GM12878 (cell line): ENCODE results near the gene SPP2. TPM values are rescaled to one million over a fixed set of nuclear protein-coding genes. Genes with fewer than 3 reads are reported as not detected.

Experiments
- ATAC-seq: fragments of 200-7000 bp; cut with Tn5 transposase; 3 replicates; pipeline ENCODE4 v1.9.1; 2020; ENCODE audit warnings: mild to moderate bottlenecking, moderate library complexity
- BruUV-seq: library from RNA; stranded (reverse); fragments of 400-500 nt; replicated peaks from 2 replicates; lab custom pipeline; 2021; lab: Mats Ljungman, UMichigan
- CTCF ChIA-PET: fragments of 300-600 bp; sonication (Branson Sonifier 250); formaldehyde crosslinking; extraction: SDS; loops from one replicate; lab custom pipeline; 2021; ENCODE audit warnings: inconsistent platforms; lab: Yijun Ruan, JAX
- POLR2A ChIA-PET: fragments of 350-600 bp; formaldehyde crosslinking; extraction: SDS; loops from one replicate; lab custom pipeline; 2021; ENCODE audit warnings: inconsistent platforms; lab: Charles Lee
- RAD21 ChIA-PET: fragments of 300-600 bp; sonication (Branson Sonifier 250); formaldehyde crosslinking; loops from one replicate; lab custom pipeline; 2023; ENCODE audit warnings: antibody characterized with exemption; ENCODE audit not compliant: unreplicated experiment; lab: Charles Lee
- SMC1A ChIA-PET: fragments of 300-600 bp; sonication (Branson Sonifier 250); formaldehyde crosslinking; loops from one replicate; lab custom pipeline; 2023; ENCODE audit not compliant: unreplicated experiment, uncharacterized antibody; lab: Charles Lee
- DNase-seq: peaks from one replicate; pipeline ENCODE4 v3.0.0-alpha.2; 2011; ENCODE audit warnings: low read depth, low spot score
- FAIRE-seq: peaks from 3 replicates; lab custom pipeline; 2011; peaks lifted over from hg19 to GRCh38; lab: Jason Lieb, UNC
- H2AFZ ChIP-seq: 2 replicates; pipeline ENCODE4 v1.6.0; 2011; ENCODE audit warnings: low read depth, low read length, control low read depth; ENCODE audit not compliant: control insufficient read depth
- H3K27ac ChIP-seq: 2 replicates; pipeline ENCODE4 v1.5.1; 2011; ENCODE audit warnings: control low read depth; ENCODE audit not compliant: control insufficient read depth, insufficient read depth
- H3K27me3 ChIP-seq, 2 experiments: replicated peaks in 1 of 2; 2 replicates each; pipeline versions ENCODE4 v1.6.0 to v1.6.1; 2011; ENCODE audit warnings: low read length in 1 of 2; ENCODE audit not compliant: control insufficient read depth in 2 of 2, insufficient read depth in 2 of 2
- H3K36me3 ChIP-seq, 2 experiments: 2 replicates each; pipeline ENCODE4 v1.5.1; 2011; ENCODE audit warnings: low read length in 1 of 2; ENCODE audit not compliant: control insufficient read depth in 2 of 2, insufficient read depth in 2 of 2
- H3K4me1 ChIP-seq: 2 replicates; pipeline ENCODE4 v1.6.1; 2011; ENCODE audit warnings: mild to moderate bottlenecking, low read length, moderate library complexity, mixed read lengths; ENCODE audit not compliant: control insufficient read depth, insufficient read depth
- H3K4me2 ChIP-seq: 2 replicates; pipeline ENCODE4 v1.6.0; 2011; ENCODE audit warnings: control low read depth; ENCODE audit not compliant: control insufficient read depth, insufficient read depth
- H3K4me3 ChIP-seq: fragments of 200-600 bp; sonication (generic); 2 replicates; pipeline ENCODE4 v1.5.1; 2016
- H3K79me2 ChIP-seq: 2 replicates; pipeline ENCODE4 v1.6.0; 2011; ENCODE audit warnings: low read length; ENCODE audit not compliant: control insufficient read depth, insufficient read depth
- H3K9ac ChIP-seq: 2 replicates; pipeline ENCODE4 v1.8.0; 2011; ENCODE audit warnings: low read length, control low read depth, mixed read lengths; ENCODE audit not compliant: control insufficient read depth, insufficient read depth
- H3K9me3 ChIP-seq: replicated peaks from 3 replicates; pipeline ENCODE4 v1.5.1; 2011; ENCODE audit warnings: mild to moderate bottlenecking, low read length; ENCODE audit not compliant: control insufficient read depth, insufficient read depth
- H4K20me1 ChIP-seq: 2 replicates; pipeline ENCODE4 v1.6.0; 2011; ENCODE audit not compliant: control insufficient read depth, insufficient read depth
- CHD4 ChIP-seq: fragments of 200-600 bp; sonication (generic); IDR thresholded peaks from 2 replicates; pipeline ENCODE4 v1.6.1; 2016; ENCODE audit warnings: mild to moderate bottlenecking
- HDAC6 ChIP-seq: fragments of 200-600 bp; sonication (generic); IDR thresholded peaks from one replicate; pipeline ENCODE4 v1.8.0; 2017; ENCODE audit warnings: antibody characterized with exemption; ENCODE audit not compliant: unreplicated experiment
- MTA2 ChIP-seq: fragments of 450-650 bp; IDR thresholded peaks from 2 replicates; pipeline ENCODE4 v1.6.1; 2016; ENCODE audit warnings: low read depth, mild to moderate bottlenecking, moderate library complexity
- NFIC ChIP-seq: IDR thresholded peaks from 2 replicates; pipeline ENCODE4 v1.6.1; 2012; ENCODE audit warnings: low read depth, mild to moderate bottlenecking, inconsistent platforms, low read length, moderate library complexity
- NFYA ChIP-seq: IDR thresholded peaks from 2 replicates; pipeline ENCODE4 v1.6.1; 2011; ENCODE audit warnings: low read depth, mild to moderate bottlenecking, low read length, improper control_type of control experiment, borderline replicate concordance
- NR2C2 ChIP-seq: IDR thresholded peaks from 2 replicates; pipeline ENCODE4 v1.6.1; 2011; ENCODE audit warnings: borderline replicate concordance, low read depth; ENCODE audit not compliant: control insufficient read depth, insufficient read length
- RBBP5 ChIP-seq: fragments of 200-600 bp; sonication (generic); conservative IDR thresholded peaks from 2 replicates; pipeline ENCODE4 v1.6.1; 2016
- STAT1 ChIP-seq: fragments of 450-650 bp; conservative IDR thresholded peaks from 2 replicates; pipeline ENCODE4 v1.6.1; 2014; ENCODE audit warnings: antibody characterized with exemption, mild to moderate bottlenecking
- SUPT20H ChIP-seq: IDR thresholded peaks from 2 replicates; pipeline ENCODE4 v1.6.1; 2011; ENCODE audit warnings: low read depth, mild to moderate bottlenecking, low read length, moderate library complexity, borderline replicate concordance; ENCODE audit not compliant: control insufficient read depth
- WGBS: methylation state at CpG from one replicate; pipeline ENCODE4 v1.1.6; 2016; ENCODE audit warnings: low lambda C conversion rate; ENCODE audit not compliant: insufficient replicate concordance, insufficient coverage; ENCODE audit errors: missing lambda C conversion rate; 5-methylcytosine and 5-hydroxymethylcytosine counted together
- in situ Hi-C: fragments of 300-500 bp; cut with MboI; formaldehyde crosslinking; loops from 9 replicates; pipeline ENCODE4 v1.14.3; 2018; ENCODE audit warnings: mixed read lengths
- intact Hi-C: fragments of 100-400 bp; cut with micrococcal nuclease; formaldehyde crosslinking; loops from one replicate; pipeline ENCODE4 v1.14.2; 2022; ENCODE audit not compliant: unreplicated experiment
- polyA plus RNA-seq, 11 experiments: library from polyadenylated mRNA; depleted of rRNA in 4 of 11; unstranded in 6 of 11; stranded (reverse) in 5 of 11; fragments of >200 nt; fragmentation: Nextera tagmentation in 4 of 11; fragmentation: Illumina TruSeq in 1 of 11; extraction: Ambion mirVana in 4 of 11; extraction: Trizol in 1 of 11; gene quantifications; 1 replicate in 1 of 11; 2 replicates in 10 of 11; pipeline versions ENCODE4 v1.2.1 to v1.2.3, GENCODE V29; 2011 to 2016; ENCODE audit warnings: inconsistent platforms in 2 of 11, missing spikeins in 2 of 11, low read depth in 1 of 11
- total RNA-seq, 4 experiments: library from RNA; depleted of rRNA in 3 of 4; stranded (reverse); fragments of >200 nt in 3 of 4; fragmentation: Illumina TruSeq in 1 of 4; extraction: Trizol in 1 of 4; gene quantifications; 2 replicates each; pipeline versions ENCODE4 v1.2.1 to v1.2.3, GENCODE V29; 2013 to 2021
- TF ChIP-seq, protein P1 (sequence below): fragments of 450-650 bp; formaldehyde crosslinking; IDR thresholded peaks from 2 replicates; pipeline ENCODE4 v1.4.0; 2020; ENCODE audit warnings: mild to moderate bottlenecking, moderate library complexity
- TF ChIP-seq, protein P2 (sequence below): IDR thresholded peaks from 2 replicates; pipeline ENCODE4 v1.6.1; 2011; ENCODE audit warnings: low read depth, low read length, improper control_type of control experiment, borderline replicate concordance
- TF ChIP-seq, protein P3 (sequence below), 3 experiments: IDR thresholded peaks in 2 of 3; conservative IDR thresholded peaks in 1 of 3; 2 replicates each; pipeline ENCODE4 v1.5.1; 2011; ENCODE audit warnings: low read depth in 3 of 3, low read length in 3 of 3, mild to moderate bottlenecking in 3 of 3, control low read depth in 2 of 3, moderate library complexity in 2 of 3, inconsistent platforms in 1 of 3, mixed read lengths in 1 of 3; ENCODE audit not compliant: control insufficient read depth in 2 of 3, insufficient read depth in 1 of 3; ENCODE audit errors: extremely low read depth in 1 of 3
- TF ChIP-seq, protein P4 (sequence below): IDR thresholded peaks from 2 replicates; pipeline ENCODE4 v1.6.1; 2011; ENCODE audit warnings: low read depth, mild to moderate bottlenecking, low read length, moderate library complexity, borderline replicate concordance; ENCODE audit errors: extremely low read depth

Gene SPP2
- total and polyA plus RNA-seq, 10 of the 15 experiments (the other 5 are each of a cell fraction or from before 2014, with no cell fraction given): not detected

- no peak for TF ChIP-seq MTA2
Measured at GRCh38 chr2:234111523-234111922, 61.0 kb downstream of the SPP2 start (continued).

DNA sequence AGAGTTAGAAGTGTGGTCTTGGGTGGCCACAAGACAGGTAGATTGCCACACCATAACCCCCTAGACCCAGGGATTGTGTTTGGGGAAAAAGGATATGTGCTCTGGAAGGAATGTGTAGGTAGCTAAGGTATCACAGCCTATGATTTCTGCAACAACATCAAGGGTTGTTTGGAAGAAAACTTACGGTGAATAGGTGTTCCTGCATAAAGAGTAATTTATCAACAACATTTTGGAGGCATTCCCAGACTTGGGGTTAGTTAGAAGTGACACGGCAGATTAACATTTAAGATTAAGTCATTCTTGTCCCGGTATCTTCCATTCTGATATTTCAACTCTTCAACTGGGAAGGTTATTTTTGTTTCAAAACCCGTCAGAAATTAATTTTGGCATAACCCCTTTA is 65.5 kb downstream of the SPP2 start:
- H3K36me3 ChIP-seq: no peaks in the 10 kb centered on the region
- POLR2A ChIA-PET: no interaction called here
- H2AFZ ChIP-seq: no peak overlapping the region
- H3K4me2 ChIP-seq: no peak overlapping the region
- DNase-seq (no peak), ATAC-seq (no peak), FAIRE-seq (no peak)
- no peaks in the 10 kb centered on the region for H4K20me1 ChIP-seq
- SMC1A ChIA-PET: no interaction called here
- no peaks in the 10 kb centered on the region for H3K27me3 ChIP-seq
- H3K4me1 ChIP-seq: no peaks in the 10 kb centered on the region
- 13% methylated on average over 4 of the region's 4 CpGs for WGBS
- CTCF ChIA-PET: interaction anchor here (0.9 kb wide), 1 partner anchor 12 kb away, joined by 3 read pairs; no protein-coding TSS in a partner anchor
- no peaks in the 10 kb centered on the region for H3K79me2 ChIP-seq
- H3K27ac ChIP-seq: no peak overlapping the region
- in situ Hi-C loops: no loop called here
- no peak overlapping the region for H3K9ac ChIP-seq
- BruUV-seq: no TSS peak
- intact Hi-C loops: no loop called here
- RAD21 ChIA-PET: no interaction called here
- no peak overlapping the region for H3K4me3 ChIP-seq
- H3K9me3 ChIP-seq: no peaks in the 10 kb centered on the region
- TF ChIP-seq HDAC6: no peak
- TF ChIP-seq STAT1: no peak
- no peak for TF ChIP-seq SUPT20H
- TF ChIP-seq, protein P1, sequence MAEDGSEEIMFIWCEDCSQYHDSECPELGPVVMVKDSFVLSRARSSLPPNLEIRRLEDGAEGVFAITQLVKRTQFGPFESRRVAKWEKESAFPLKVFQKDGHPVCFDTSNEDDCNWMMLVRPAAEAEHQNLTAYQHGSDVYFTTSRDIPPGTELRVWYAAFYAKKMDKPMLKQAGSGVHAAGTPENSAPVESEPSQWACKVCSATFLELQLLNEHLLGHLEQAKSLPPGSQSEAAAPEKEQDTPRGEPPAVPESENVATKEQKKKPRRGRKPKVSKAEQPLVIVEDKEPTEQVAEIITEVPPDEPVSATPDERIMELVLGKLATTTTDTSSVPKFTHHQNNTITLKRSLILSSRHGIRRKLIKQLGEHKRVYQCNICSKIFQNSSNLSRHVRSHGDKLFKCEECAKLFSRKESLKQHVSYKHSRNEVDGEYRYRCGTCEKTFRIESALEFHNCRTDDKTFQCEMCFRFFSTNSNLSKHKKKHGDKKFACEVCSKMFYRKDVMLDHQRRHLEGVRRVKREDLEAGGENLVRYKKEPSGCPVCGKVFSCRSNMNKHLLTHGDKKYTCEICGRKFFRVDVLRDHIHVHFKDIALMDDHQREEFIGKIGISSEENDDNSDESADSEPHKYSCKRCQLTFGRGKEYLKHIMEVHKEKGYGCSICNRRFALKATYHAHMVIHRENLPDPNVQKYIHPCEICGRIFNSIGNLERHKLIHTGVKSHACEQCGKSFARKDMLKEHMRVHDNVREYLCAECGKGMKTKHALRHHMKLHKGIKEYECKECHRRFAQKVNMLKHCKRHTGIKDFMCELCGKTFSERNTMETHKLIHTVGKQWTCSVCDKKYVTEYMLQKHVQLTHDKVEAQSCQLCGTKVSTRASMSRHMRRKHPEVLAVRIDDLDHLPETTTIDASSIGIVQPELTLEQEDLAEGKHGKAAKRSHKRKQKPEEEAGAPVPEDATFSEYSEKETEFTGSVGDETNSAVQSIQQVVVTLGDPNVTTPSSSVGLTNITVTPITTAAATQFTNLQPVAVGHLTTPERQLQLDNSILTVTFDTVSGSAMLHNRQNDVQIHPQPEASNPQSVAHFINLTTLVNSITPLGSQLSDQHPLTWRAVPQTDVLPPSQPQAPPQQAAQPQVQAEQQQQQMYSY (CRISPR knock-in tag): no peak
- TF ChIP-seq, protein P2, sequence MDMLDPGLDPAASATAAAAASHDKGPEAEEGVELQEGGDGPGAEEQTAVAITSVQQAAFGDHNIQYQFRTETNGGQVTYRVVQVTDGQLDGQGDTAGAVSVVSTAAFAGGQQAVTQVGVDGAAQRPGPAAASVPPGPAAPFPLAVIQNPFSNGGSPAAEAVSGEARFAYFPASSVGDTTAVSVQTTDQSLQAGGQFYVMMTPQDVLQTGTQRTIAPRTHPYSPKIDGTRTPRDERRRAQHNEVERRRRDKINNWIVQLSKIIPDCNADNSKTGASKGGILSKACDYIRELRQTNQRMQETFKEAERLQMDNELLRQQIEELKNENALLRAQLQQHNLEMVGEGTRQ: no peak
- no peak for TF ChIP-seq NR2C2
- TF ChIP-seq NFIC: no peak
- TF ChIP-seq, protein P3, sequence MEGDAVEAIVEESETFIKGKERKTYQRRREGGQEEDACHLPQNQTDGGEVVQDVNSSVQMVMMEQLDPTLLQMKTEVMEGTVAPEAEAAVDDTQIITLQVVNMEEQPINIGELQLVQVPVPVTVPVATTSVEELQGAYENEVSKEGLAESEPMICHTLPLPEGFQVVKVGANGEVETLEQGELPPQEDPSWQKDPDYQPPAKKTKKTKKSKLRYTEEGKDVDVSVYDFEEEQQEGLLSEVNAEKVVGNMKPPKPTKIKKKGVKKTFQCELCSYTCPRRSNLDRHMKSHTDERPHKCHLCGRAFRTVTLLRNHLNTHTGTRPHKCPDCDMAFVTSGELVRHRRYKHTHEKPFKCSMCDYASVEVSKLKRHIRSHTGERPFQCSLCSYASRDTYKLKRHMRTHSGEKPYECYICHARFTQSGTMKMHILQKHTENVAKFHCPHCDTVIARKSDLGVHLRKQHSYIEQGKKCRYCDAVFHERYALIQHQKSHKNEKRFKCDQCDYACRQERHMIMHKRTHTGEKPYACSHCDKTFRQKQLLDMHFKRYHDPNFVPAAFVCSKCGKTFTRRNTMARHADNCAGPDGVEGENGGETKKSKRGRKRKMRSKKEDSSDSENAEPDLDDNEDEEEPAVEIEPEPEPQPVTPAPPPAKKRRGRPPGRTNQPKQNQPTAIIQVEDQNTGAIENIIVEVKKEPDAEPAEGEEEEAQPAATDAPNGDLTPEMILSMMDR (IDR thresholded peaks at IDR 0.05 in 2 of 3, conservative IDR thresholded peaks at IDR 0.05 in 1 of 3; ENCODE audit: control insufficient read depth in 2 of 3, extremely low read depth in 1 of 3, insufficient read depth in 1 of 3, low read depth in 3 of 3, low read length in 3 of 3): no peak
- no peak for TF ChIP-seq NFYA
- no peak for TF ChIP-seq CHD4
- TF ChIP-seq, protein P4, sequence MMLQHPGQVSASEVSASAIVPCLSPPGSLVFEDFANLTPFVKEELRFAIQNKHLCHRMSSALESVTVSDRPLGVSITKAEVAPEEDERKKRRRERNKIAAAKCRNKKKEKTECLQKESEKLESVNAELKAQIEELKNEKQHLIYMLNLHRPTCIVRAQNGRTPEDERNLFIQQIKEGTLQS: no peak
- no peak for TF ChIP-seq RBBP5
